ENCODE measurements around the gene CCDC69. TPM values are rescaled to one million over a fixed set of nuclear protein-coding genes. Genes with fewer than 3 reads are reported as not detected.
A peak's percentile ranks its signal among the peaks of the same experiment; 100 is the strongest.
"Not testable (repeated sequence)": the region's sequence is repeated elsewhere in the genome, so short reads cannot be mapped to it uniquely, and the experiment has no call there.

The CCDC69 gene
- total RNA-seq, 2 experiments from 2014 or later = 24.6 to 27.6 TPM

DNA sequence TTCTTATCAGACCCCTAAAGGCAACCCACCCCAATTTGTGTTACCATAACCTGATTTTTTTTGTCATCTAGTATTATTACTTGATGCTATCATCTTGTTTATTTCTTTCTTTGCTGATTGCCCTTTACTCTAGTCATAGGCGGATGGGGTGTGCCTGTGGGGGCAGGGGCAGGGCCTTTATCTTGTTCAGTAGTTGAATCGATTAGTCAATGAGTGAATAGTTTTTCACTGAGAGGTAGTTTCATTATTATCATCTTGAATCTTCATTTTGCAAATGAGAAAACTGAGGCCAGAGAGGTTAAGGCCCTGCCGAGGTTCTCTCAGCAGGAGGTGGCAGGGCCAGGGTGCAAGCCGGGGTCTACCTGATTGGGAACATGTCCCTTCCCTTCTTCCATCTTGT, 19.7 kb upstream of the CCDC69 start:
- peak overlapping the region; percentile 28 for H3K27ac Mint-ChIP-seq
- ChIA-PET POLR2A (no interaction called here), CTCF (interaction anchor here (1.2 kb wide), 1 partner anchor 9 kb away, joined by 3 read pairs; the partner anchor contains the start of gene GM2A)
- DNase-seq = peak; percentile 76
- H3K4me1 Mint-ChIP-seq (ENCODE audit: low read depth) = peaks cover 30% of the 10 kb centered on the region
- H3K9me3 Mint-ChIP-seq = no peaks in the 10 kb centered on the region
- H3K4me3 Mint-ChIP-seq = no peak overlapping the region
- intact Hi-C loops (cut with micrococcal nuclease) = loop anchor here (1.0 to 2.0 kb wide), 2 partner anchors 9 to 19 kb away; partner anchors contain the start of gene CCDC69
- H3K36me3 Mint-ChIP-seq = peaks cover 3% of the 10 kb centered on the region
- no peaks in the 10 kb centered on the region for H3K27me3 Mint-ChIP-seq

DNA sequence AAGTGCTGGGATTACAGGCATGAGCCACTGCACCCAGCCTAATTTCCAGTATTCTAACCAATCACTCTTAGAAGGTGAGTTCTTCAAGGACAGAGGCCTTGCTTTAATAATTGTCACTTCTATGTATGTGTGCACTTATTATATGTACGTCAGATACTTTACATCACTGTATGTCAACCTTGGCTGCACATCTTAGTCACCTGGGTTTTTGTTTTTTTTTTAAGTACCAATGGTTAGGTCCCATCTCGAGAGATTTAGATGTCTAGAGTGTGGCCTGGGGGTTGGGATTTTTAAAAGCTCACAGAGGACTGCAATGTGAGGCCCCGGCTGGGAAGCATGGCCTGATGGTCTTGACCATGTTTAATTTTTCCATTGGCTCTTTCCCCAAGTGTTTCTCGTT, 19.2 kb upstream of the CCDC69 start:
- H3K4me1 Mint-ChIP-seq (ENCODE audit: low read depth) = peaks cover 30% of the 10 kb centered on the region
- DNase-seq = no peak
- intact Hi-C loops (cut with micrococcal nuclease) = loop anchor here (1.0 to 2.0 kb wide), 2 partner anchors 9 to 18 kb away; partner anchors contain the start of gene CCDC69
- no peak overlapping the region for H3K4me3 Mint-ChIP-seq
- CTCF ChIA-PET = interaction anchor here (0.7 to 1.2 kb wide), 4 partner anchors 10 to 117 kb away, joined by 3 to 5 read pairs (median 4); partner anchors contain the start of genes CCDC69 and GM2A
- POLR2A ChIA-PET = no interaction called here
- peaks cover 3% of the 10 kb centered on the region for H3K36me3 Mint-ChIP-seq
- H3K9me3 Mint-ChIP-seq = no peaks in the 10 kb centered on the region
- H3K27me3 Mint-ChIP-seq = no peaks in the 10 kb centered on the region
- no peak overlapping the region for H3K27ac Mint-ChIP-seq

DNA sequence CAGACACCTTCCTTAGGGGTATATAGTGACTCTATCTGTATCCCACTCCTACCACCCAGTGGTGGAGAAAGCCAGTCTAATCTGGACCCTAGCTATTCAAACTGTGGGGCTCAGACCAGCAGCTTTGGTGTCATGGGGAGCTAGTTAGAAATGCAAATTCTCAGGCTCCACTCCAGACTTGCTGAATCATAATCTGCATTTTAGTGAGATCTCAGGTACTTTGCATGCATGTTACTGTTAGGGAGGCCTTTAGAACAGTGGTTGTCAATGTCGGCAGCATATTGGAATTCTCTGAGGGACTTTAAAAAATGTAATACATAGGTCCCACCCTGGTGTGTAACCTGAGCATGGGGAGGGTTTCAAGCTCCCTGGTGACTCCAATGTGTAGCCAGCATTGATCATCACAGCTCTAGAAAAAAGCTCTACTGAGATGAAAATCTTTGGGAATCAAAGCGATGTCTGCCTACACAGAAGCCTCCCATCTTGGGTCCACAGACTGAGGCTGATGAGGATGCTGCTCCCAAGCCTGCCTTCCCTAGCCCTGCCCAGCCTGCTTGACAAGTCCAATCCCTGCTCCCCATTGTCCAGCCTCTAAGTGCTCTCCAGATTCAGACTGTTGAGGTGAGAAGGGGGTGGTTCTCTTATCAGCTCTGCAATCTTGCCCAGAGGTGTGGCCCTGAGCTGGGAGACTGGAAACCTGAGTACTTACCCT, 17.2 kb upstream of the CCDC69 start:
- POLR2A ChIA-PET = interaction anchor here (1.0 kb wide), 1 partner anchor 19 kb away, joined by 3 read pairs; no protein-coding TSS in a partner anchor
- DNase-seq = no peak
- H3K4me1 Mint-ChIP-seq (ENCODE audit: low read depth) = peaks cover 30% of the 10 kb centered on the region
- intact Hi-C loops (cut with micrococcal nuclease) = no loop called here
- H3K36me3 Mint-ChIP-seq = peaks cover 3% of the 10 kb centered on the region
- no peaks in the 10 kb centered on the region for H3K27me3 Mint-ChIP-seq
- CTCF ChIA-PET = interaction anchor here (1.0 to 2.3 kb wide), 7 partner anchors 10 to 115 kb away, joined by 3 to 10 read pairs (median 5); partner anchors contain the start of genes CCDC69 and GM2A
- H3K27ac Mint-ChIP-seq = no peak overlapping the region
- H3K4me3 Mint-ChIP-seq = no peak overlapping the region
- H3K9me3 Mint-ChIP-seq = no peaks in the 10 kb centered on the region

DNA sequence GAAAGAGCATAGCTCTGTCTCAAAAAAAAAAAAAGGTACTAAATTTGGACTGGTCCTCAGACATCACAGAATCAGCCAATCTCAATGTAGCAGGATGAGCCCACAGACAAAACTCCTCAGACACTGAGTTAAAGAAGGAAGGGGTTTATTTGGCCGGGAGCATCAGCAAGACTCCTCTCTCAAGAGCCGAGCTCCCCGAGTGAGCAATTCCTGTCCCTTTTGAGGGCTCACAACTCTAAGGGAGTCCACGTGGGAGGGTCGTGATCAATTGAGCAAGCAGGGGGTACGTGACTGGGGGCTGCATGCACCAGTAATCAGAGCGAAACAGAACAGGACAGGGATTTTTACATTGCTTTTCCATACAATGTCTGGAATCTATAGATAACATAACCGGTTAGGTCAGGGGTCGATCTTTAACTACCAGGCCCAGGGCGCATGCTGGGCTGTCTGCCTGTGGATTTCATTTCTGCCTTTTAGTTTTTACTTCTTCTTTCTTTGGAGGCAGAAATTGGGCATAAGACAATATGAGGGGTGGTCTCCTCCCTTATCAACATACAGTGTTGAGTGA, 16.5 kb upstream of the CCDC69 start:
- intact Hi-C loops (cut with micrococcal nuclease); H3K36me3 Mint-ChIP-seq; H3K9me3 Mint-ChIP-seq; DNase-seq; H3K27ac Mint-ChIP-seq; H3K4me3 Mint-ChIP-seq; H3K27me3 Mint-ChIP-seq: not testable (repeated sequence)
- ChIA-PET CTCF (interaction anchor here (0.7 to 2.3 kb wide), 9 partner anchors 10 to 114 kb away, joined by 3 to 10 read pairs (median 5); partner anchors contain the start of genes CCDC69 and GM2A), POLR2A (interaction anchor here (1.0 kb wide), 1 partner anchor 18 kb away, joined by 3 read pairs; no protein-coding TSS in a partner anchor)
- peaks cover 23% of the 10 kb centered on the region for H3K4me1 Mint-ChIP-seq (ENCODE audit: low read depth)

- peak; percentile 67 for DNase-seq
- POLR2A ChIA-PET = interaction anchor here (0.9 kb wide), 1 partner anchor 113 kb away, joined by 3 read pairs; no protein-coding TSS in a partner anchor
- peaks cover 26% of the 10 kb centered on the region for H3K4me1 Mint-ChIP-seq (ENCODE audit: low read depth)
- peaks cover under 1% of the 10 kb centered on the region for H3K36me3 Mint-ChIP-seq
- H3K27ac Mint-ChIP-seq = no peak overlapping the region
- no peak overlapping the region for H3K4me3 Mint-ChIP-seq
- intact Hi-C loops (cut with micrococcal nuclease) = loop anchor here (1.0 kb wide), 1 partner anchor 113 kb away; no protein-coding TSS in a partner anchor
- CTCF ChIA-PET = interaction anchor here (0.7 to 2.3 kb wide), 22 partner anchors 8 to 187 kb away, joined by 3 to 15 read pairs (median 5); partner anchors contain the start of genes CCDC69 and GM2A
- no peaks in the 10 kb centered on the region for H3K27me3 Mint-ChIP-seq
- H3K9me3 Mint-ChIP-seq = no peaks in the 10 kb centered on the region
Observed at GRCh38 chr5:151239237-151239861, 15.5 kb upstream of the CCDC69 start.

DNA sequence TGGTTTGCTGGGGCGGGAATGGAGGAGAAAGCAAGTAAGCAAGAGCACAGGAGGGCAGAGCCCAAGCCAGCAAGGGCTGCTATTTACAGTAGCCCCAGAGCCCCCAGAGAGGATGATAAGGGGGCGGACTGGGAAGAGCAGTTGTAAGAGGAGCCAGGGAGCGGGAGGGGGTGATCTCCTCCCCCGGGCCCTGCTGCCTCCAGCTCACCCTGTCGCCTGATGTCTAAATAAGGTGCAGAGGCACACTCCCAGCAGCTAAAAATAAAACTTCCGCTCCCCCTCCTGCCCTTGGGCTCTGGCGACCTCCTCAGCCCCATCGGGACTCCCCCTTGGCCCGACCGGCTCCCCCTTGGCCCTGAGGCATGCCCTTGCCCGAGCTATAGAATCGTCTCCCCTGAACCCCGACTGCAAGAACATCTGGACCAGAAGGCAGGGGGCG, 14.4 kb upstream of the CCDC69 start:
- no peaks in the 10 kb centered on the region for H3K27me3 Mint-ChIP-seq
- no peaks in the 10 kb centered on the region for H3K36me3 Mint-ChIP-seq
- no peaks in the 10 kb centered on the region for H3K9me3 Mint-ChIP-seq
- CTCF ChIA-PET = interaction anchor here (0.7 to 2.0 kb wide), 14 partner anchors 9 to 186 kb away, joined by 3 to 15 read pairs (median 4); partner anchors contain the start of genes CCDC69 and GM2A
- intact Hi-C loops (cut with micrococcal nuclease) = no loop called here
- POLR2A ChIA-PET = interaction anchor here (0.6 to 0.7 kb wide), 2 partner anchors 26 to 27 kb away, joined by 4 to 6 read pairs; no protein-coding TSS in a partner anchor
- H3K27ac Mint-ChIP-seq = no peak overlapping the region
- DNase-seq = no peak
- no peak overlapping the region for H3K4me3 Mint-ChIP-seq
- peaks cover 18% of the 10 kb centered on the region for H3K4me1 Mint-ChIP-seq (ENCODE audit: low read depth)

DNA sequence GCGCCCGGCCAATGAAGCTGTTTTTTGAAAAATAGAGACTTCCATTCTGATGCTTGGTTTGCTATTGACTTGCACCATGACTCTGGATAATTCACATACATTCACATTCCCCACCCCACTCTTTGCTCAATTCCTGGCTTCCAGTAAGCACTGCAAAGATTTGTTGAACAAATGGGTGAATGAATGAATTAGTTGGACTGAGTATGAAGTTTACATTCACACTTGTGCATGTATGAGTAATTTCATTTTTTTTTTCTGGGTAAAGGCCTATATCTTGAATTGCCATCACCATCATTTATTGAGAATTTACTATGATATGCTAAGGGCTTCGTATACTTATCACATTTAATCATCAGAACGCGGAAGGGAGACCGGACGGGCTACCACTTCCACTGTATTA, 13.8 kb upstream of the CCDC69 start:
- no peaks in the 10 kb centered on the region for H3K9me3 Mint-ChIP-seq
- no peak for DNase-seq
- ChIA-PET POLR2A (no interaction called here), CTCF (interaction anchor here (0.8 to 2.0 kb wide), 7 partner anchors 8 to 139 kb away, joined by 3 to 15 read pairs (median 5); partner anchors contain the start of genes CCDC69 and GM2A)
- intact Hi-C loops (cut with micrococcal nuclease) = no loop called here
- H3K4me1 Mint-ChIP-seq (ENCODE audit: low read depth) = peaks cover 13% of the 10 kb centered on the region
- H3K27me3 Mint-ChIP-seq = no peaks in the 10 kb centered on the region
- no peaks in the 10 kb centered on the region for H3K36me3 Mint-ChIP-seq
- no peak overlapping the region for H3K27ac Mint-ChIP-seq
- no peak overlapping the region for H3K4me3 Mint-ChIP-seq

- no peaks in the 10 kb centered on the region for H3K27me3 Mint-ChIP-seq
- intact Hi-C loops (cut with micrococcal nuclease) = no loop called here
- no peaks in the 10 kb centered on the region for H3K36me3 Mint-ChIP-seq
- peaks cover 11% of the 10 kb centered on the region for H3K4me1 Mint-ChIP-seq (ENCODE audit: low read depth)
- no peaks in the 10 kb centered on the region for H3K9me3 Mint-ChIP-seq
- POLR2A ChIA-PET = no interaction called here
- CTCF ChIA-PET = interaction anchor here (0.6 to 1.3 kb wide), 2 partner anchors 7 to 186 kb away, joined by 3 read pairs; no protein-coding TSS in a partner anchor
- no peak for DNase-seq
- H3K27ac Mint-ChIP-seq = no peak overlapping the region
- H3K4me3 Mint-ChIP-seq = no peak overlapping the region
Observed at GRCh38 chr5:151236888-151237287, 13.0 kb upstream of the CCDC69 start.

- H3K9me3 Mint-ChIP-seq; H3K27ac Mint-ChIP-seq; H3K27me3 Mint-ChIP-seq; H3K4me3 Mint-ChIP-seq; H3K4me1 Mint-ChIP-seq (ENCODE audit: low read depth); DNase-seq; H3K36me3 Mint-ChIP-seq; intact Hi-C loops (cut with micrococcal nuclease): not testable (repeated sequence)
- POLR2A ChIA-PET = interaction anchor here (1.1 to 1.7 kb wide), 2 partner anchors 12 to 21 kb away, joined by 3 to 4 read pairs; partner anchors contain the start of gene CCDC69
- CTCF ChIA-PET = interaction anchor here (1.1 to 1.8 kb wide), 3 partner anchors 109 to 417 kb away, joined by 3 to 6 read pairs (median 5); no protein-coding TSS in a partner anchor
Observed at GRCh38 chr5:151235239-151235571, 11.3 kb upstream of the CCDC69 start.

DNA sequence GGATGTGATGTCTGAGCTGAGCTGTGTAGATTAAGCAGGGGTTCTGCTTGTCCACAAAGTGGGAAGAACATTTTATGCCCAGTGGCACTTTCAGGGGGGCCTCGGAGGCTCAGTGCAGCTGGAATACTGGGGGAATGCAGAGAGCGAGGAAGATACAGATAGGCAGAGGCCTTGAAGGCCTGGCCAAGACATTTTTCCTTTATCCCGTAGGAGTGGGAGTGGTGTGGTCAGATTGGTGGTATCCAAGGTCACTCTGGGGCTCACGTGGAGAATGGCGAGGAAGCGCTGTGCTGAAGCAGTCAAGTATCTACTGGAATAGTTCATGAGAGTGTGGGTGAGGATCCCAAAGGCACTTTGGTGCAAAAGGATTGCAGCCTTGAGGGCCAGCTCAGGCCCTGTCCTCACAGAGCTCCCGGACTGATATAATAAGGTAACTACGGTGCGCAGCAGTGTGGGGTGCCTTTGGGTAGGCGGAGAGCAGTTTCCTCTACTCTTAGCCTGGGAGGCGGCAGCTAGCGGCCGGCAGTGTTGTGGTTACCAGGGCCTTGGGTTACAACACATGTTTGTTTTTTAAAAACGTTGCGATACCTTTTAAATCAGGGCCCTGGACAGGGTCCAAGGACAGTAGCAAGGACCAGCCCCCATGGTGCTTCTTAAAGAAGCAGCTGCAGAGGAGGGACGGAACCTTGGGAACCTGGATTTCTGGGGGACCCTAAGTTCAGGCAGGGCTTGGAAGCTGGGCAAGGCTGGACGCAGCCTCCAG, 10.8 kb upstream of the CCDC69 start:
- ChIA-PET POLR2A (interaction anchor here (1.1 to 1.7 kb wide), 2 partner anchors 11 to 21 kb away, joined by 3 to 4 read pairs; partner anchors contain the start of gene CCDC69), CTCF (interaction anchor here (0.9 to 1.8 kb wide), 5 partner anchors 11 to 417 kb away, joined by 3 to 6 read pairs (median 4); partner anchors contain the start of gene CCDC69)
- no peak for DNase-seq
- no peaks in the 10 kb centered on the region for H3K9me3 Mint-ChIP-seq
- no peak overlapping the region for H3K27ac Mint-ChIP-seq
- H3K4me1 Mint-ChIP-seq (ENCODE audit: low read depth) = peaks cover 9% of the 10 kb centered on the region
- H3K4me3 Mint-ChIP-seq = no peak overlapping the region
- intact Hi-C loops (cut with micrococcal nuclease) = no loop called here
- H3K36me3 Mint-ChIP-seq = no peaks in the 10 kb centered on the region
- H3K27me3 Mint-ChIP-seq = no peaks in the 10 kb centered on the region

- intact Hi-C loops (cut with micrococcal nuclease) = no loop called here
- Mint-ChIP-seq H3K9me3 (no peaks in the 10 kb centered on the region), H3K27ac (no peak overlapping the region), H3K36me3 (no peaks in the 10 kb centered on the region), H3K4me1 (ENCODE audit: low read depth) (peaks cover 9% of the 10 kb centered on the region), H3K4me3 (no peak overlapping the region), H3K27me3 (no peaks in the 10 kb centered on the region)
- POLR2A ChIA-PET = no interaction called here
- no peak for DNase-seq
- CTCF ChIA-PET = interaction anchor here (0.9 to 1.4 kb wide), 3 partner anchors 10 to 418 kb away, joined by 3 to 4 read pairs (median 3); partner anchors contain the start of gene CCDC69
Observed at GRCh38 chr5:151233616-151234085, 9.8 kb upstream of the CCDC69 start.
